ENCODE measurements around the gene DDI2. TPM values are rescaled to one million over a fixed set of nuclear protein-coding genes. Genes with fewer than 3 reads are reported as not detected.

The DDI2 gene
- total and polyA plus RNA-seq, 4 donors = 9.5 to 72.5 (median 42.0) TPM

- TF ChIP-seq FOXA1 (IDR thresholded peaks at IDR 0.05) = no peak
These were observed 73.1 kb downstream of the DDI2 start (continued) for GRCh38 chr1:15690317-15690716.

GRCh38 chr1:15691434-15692032, 74.3 kb downstream of the DDI2 start:
- no peak overlapping the region for H3K9ac ChIP-seq (ENCODE audit: low read depth in 1 of 2, low read length in 2 of 2)
- peaks cover 0 to 5% (median 0%) of the 10 kb centered on the region in 4 donors for H3K4me1 ChIP-seq (ENCODE audit: control insufficient read depth in 4 of 4, insufficient read depth in 4 of 4, low read length in 3 of 4)
- no peak overlapping the region for H3K27ac ChIP-seq (ENCODE audit: low read depth in 1 of 2, low read length in 2 of 2)
- H3K27me3 ChIP-seq (ENCODE audit: control insufficient read depth in 4 of 4, insufficient read depth in 4 of 4, low read length in 3 of 4) = no peaks in the 10 kb centered on the region
- H3K36me3 ChIP-seq (ENCODE audit: control insufficient read depth in 4 of 4, insufficient read depth in 3 of 4, low read depth in 1 of 4, low read length in 3 of 4) = no peaks in the 10 kb centered on the region
- H3K4me3 ChIP-seq (ENCODE audit: low read depth in 1 of 3, low read length in 3 of 3) = no peak overlapping the region
- DNase-seq (ENCODE audit: low spot score) = no peak
- no peaks in the 10 kb centered on the region for H3K9me3 ChIP-seq (ENCODE audit: control insufficient read depth in 4 of 4, low read length in 3 of 4)
- WGBS = 89% methylated on average over 11 of the region's 11 CpGs
- TF ChIP-seq REST (IDR thresholded peaks at IDR 0.05) (no peak), TAF1 (conservative IDR thresholded peaks at IDR 0.05) (no peak), RAD21 (IDR thresholded peaks at IDR 0.05) (no peak), NR2F2 (IDR thresholded peaks at IDR 0.05) (no peak), MAX (IDR thresholded peaks at IDR 0.05) (no peak), YY1 (IDR thresholded peaks at IDR 0.05) (no peak), SP1 (IDR thresholded peaks at IDR 0.05) (no peak), FOXA2 (IDR thresholded peaks at IDR 0.05) (no peak)

DNA sequence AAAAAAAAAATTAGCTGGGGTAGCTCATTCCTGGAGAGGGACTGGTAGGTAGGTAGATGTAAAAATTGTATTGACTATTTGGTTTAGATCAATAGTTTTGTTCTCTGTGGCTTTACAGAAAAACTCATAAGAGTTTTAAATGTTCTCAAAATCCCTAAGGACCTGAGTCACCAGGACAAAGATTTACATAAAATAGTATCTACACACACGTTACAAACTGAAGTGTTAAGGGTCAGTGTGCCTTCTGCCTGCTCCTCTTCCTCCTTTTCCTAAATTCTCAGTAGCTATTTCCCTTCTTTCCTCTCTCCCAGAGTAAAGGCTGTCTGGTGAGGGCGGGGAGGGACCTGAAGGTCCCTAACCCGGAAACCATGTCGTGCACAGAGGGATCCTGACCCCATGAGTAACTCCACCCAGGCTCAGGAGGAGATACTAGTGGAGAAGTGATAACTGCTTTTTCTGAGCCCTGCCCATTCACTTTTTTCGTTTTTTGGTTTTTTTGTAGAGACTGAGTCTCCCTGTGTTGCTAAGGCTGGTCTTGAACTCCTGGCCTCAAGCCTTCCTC, 74.9 kb downstream of the DDI2 start:
- WGBS = 69% methylated on average over 5 of the region's 5 CpGs
- Histone ChIP-seq H3K4me3 (ENCODE audit: low read depth in 1 of 3, low read length in 3 of 3) (no peak overlapping the region), H3K9ac (ENCODE audit: low read depth in 1 of 2, low read length in 2 of 2) (no peak overlapping the region), H3K27me3 (ENCODE audit: control insufficient read depth in 4 of 4, insufficient read depth in 4 of 4, low read length in 3 of 4) (no peaks in the 10 kb centered on the region), H3K9me3 (ENCODE audit: control insufficient read depth in 4 of 4, low read length in 3 of 4) (no peaks in the 10 kb centered on the region), H3K27ac (ENCODE audit: low read depth in 1 of 2, low read length in 2 of 2) (no peak overlapping the region), H3K36me3 (ENCODE audit: control insufficient read depth in 4 of 4, insufficient read depth in 3 of 4, low read depth in 1 of 4, low read length in 3 of 4) (no peaks in the 10 kb centered on the region), H3K4me1 (ENCODE audit: control insufficient read depth in 4 of 4, insufficient read depth in 4 of 4, low read length in 3 of 4) (peaks cover 0 to 5% (median 0%) of the 10 kb centered on the region in 4 donors)
- DNase-seq (ENCODE audit: low spot score) = no peak
- TF ChIP-seq RXRA (IDR thresholded peaks at IDR 0.05) (peak; percentile 46 to 64), SP1 (IDR thresholded peaks at IDR 0.05) (peak; percentile 33), HNF4G (IDR thresholded peaks at IDR 0.05) (no peak), CTCF (IDR thresholded peaks at IDR 0.05; ENCODE audit: low read depth, low read length, missing input control) (no peak), RAD21 (IDR thresholded peaks at IDR 0.05) (peak in 1 of 2 donors; percentile 8), FOXA2 (IDR thresholded peaks at IDR 0.05) (no peak), NR2F2 (IDR thresholded peaks at IDR 0.05) (peak; percentile 98), ATF3 (IDR thresholded peaks at IDR 0.05) (no peak)
- TF ChIP-seq, protein P1, sequence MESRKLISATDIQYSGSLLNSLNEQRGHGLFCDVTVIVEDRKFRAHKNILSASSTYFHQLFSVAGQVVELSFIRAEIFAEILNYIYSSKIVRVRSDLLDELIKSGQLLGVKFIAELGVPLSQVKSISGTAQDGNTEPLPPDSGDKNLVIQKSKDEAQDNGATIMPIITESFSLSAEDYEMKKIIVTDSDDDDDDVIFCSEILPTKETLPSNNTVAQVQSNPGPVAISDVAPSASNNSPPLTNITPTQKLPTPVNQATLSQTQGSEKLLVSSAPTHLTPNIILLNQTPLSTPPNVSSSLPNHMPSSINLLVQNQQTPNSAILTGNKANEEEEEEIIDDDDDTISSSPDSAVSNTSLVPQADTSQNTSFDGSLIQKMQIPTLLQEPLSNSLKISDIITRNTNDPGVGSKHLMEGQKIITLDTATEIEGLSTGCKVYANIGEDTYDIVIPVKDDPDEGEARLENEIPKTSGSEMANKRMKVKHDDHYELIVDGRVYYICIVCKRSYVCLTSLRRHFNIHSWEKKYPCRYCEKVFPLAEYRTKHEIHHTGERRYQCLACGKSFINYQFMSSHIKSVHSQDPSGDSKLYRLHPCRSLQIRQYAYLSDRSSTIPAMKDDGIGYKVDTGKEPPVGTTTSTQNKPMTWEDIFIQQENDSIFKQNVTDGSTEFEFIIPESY (IDR thresholded peaks at IDR 0.05) = no peak
